OCI-LY1 (cell line): ENCODE results near the gene SUGP2.

Source experiments
- CTCF ChIP-seq: fragments of 200-600 bp; sonication (generic), shearing (Covaris generic); IDR thresholded peaks from 2 replicates; pipeline ENCODE4 v1.5.1; 2017; ENCODE audit warnings: mild to moderate bottlenecking, antibody characterized with exemption, low read length, moderate library complexity, mixed read lengths
- EZH2 ChIP-seq: fragments of 200-600 bp; sonication (generic), shearing (Covaris generic); IDR thresholded peaks from 2 replicates; pipeline ENCODE4 v1.8.0; 2017; ENCODE audit warnings: borderline replicate concordance, mixed run types, mild to moderate bottlenecking, antibody characterized with exemption, low read length, moderate library complexity, mixed read lengths

GRCh38 chr19:18987456-18987855 is 45.9 kb downstream of the SUGP2 start:
- no peak for TF ChIP-seq CTCF
- TF ChIP-seq EZH2, result no peak
